Measurements from ENCODE around the gene POU2AF1. TPM values are rescaled to one million over a fixed set of nuclear protein-coding genes. Genes with fewer than 3 reads are reported as not detected.

POU2AF1 gene
- total and polyA plus RNA-seq, 2 of the 13 experiments (the other 11 are each of a cell fraction or from before 2014, with no cell fraction given) = 1.9 to 3.6 TPM

GRCh38 chr11:111410951-111411350 is 31.9 kb upstream of the POU2AF1 start:
- Histone ChIP-seq H3K4me3 (replicated peaks in 1 of 3; ENCODE audit: insufficient read depth in 1 of 3, low read depth in 2 of 3, low read length in 3 of 3) (no peak overlapping the region), H3K27me3 (ENCODE audit: control insufficient read depth in 1 of 2, insufficient read depth in 2 of 2, low read length in 2 of 2) (no peaks in the 10 kb centered on the region), H3K9ac (ENCODE audit: insufficient read depth, low read depth, low read length) (no peak overlapping the region), H2AFZ (ENCODE audit: low read length) (no peak overlapping the region), H3K9me3 (ENCODE audit: low read length) (no peaks in the 10 kb centered on the region), H3K4me2 (ENCODE audit: low read depth, low read length) (no peak overlapping the region), H3K4me1 (ENCODE audit: insufficient read depth, low read length) (peaks cover 35% of the 10 kb centered on the region), H4K20me1 (ENCODE audit: insufficient read depth, low read length) (no peaks in the 10 kb centered on the region), H3K36me3 (replicated peaks in 1 of 2; ENCODE audit: control insufficient read depth in 1 of 2, insufficient read depth in 2 of 2, low read length in 2 of 2) (no peaks in the 10 kb centered on the region), H3K27ac (ENCODE audit: extremely low read length, insufficient read depth, low read length) (no peak overlapping the region), H3K79me2 (ENCODE audit: insufficient read depth, low read length) (no peaks in the 10 kb centered on the region)
- DNase-seq (ENCODE audit: low spot score) (no peak), FAIRE-seq (no peak), ATAC-seq (no peak)
- no peak for TF ChIP-seq KIAA2018 (CRISPR knock-in tag; IDR thresholded peaks at IDR 0.05; ENCODE audit: borderline replicate concordance)
- ChIA-PET CTCF (ENCODE audit: low intra/inter-chr PET ratio, low total read pairs) (no interaction called here), POLR2A (interaction anchor here (1.1 to 1.3 kb wide), 2 partner anchors 17 to 44 kb away, joined by 3 read pairs; no protein-coding TSS in a partner anchor)
- no TSS peak for BruUV-seq (replicated peaks)
- intact Hi-C loops (cut with micrococcal nuclease; ENCODE audit: unreplicated experiment) = no loop called here
- in situ Hi-C loops (cut with HindIII; ENCODE audit: extremely low pct_ligation_motif_present, low pct_unique_long_range_greater_than_20kb) = no loop called here
- WGBS (ENCODE audit: low lambda C conversion rate) = 94% methylated on average over 5 of the region's 5 CpGs
